SK-N-MC (cell line): ENCODE measurements around the gene PPARG.
"Not testable (repeated sequence)": the region's sequence is repeated elsewhere in the genome, so short reads cannot be mapped to it uniquely, and the experiment has no call there.

ENCODE experiments used
- DNase-seq: peaks from one replicate; pipeline ENCODE4 v3.0.0-alpha.2; 2011; ENCODE audit warnings: low read depth, low spot score
- H3K27ac ChIP-seq: fragments of 200-600 bp; sonication (generic); 2 replicates; pipeline ENCODE4 v1.5.1; 2016; ENCODE audit warnings: mixed run types
- H3K36me3 ChIP-seq: fragments of 200-600 bp; sonication (generic); 2 replicates; pipeline ENCODE4 v1.6.1; 2017; ENCODE audit warnings: antibody characterized with exemption, low read length, mixed read lengths; ENCODE audit not compliant: insufficient read depth
- H3K4me3 ChIP-seq: fragments of 200-600 bp; sonication (generic); 2 replicates; pipeline ENCODE4 v1.5.1; 2016
- H3K9ac ChIP-seq: fragments of 200-600 bp; sonication (generic); 2 replicates; pipeline ENCODE4 v1.8.0; 2017; ENCODE audit warnings: mixed run types, mixed read lengths; ENCODE audit not compliant: insufficient read length
- H3K9me3 ChIP-seq: fragments of 200-600 bp; sonication (generic); 2 replicates; pipeline ENCODE4 v1.6.1; 2017; ENCODE audit warnings: low read depth, mild to moderate bottlenecking, antibody characterized with exemption, low read length, moderate library complexity, mixed read lengths
- EZH2 ChIP-seq: fragments of 200-600 bp; sonication (generic); IDR thresholded peaks from one replicate; pipeline ENCODE4 v1.6.1; 2017; ENCODE audit warnings: antibody characterized with exemption
- FOXP2 ChIP-seq: optimal IDR thresholded peaks from 2 replicates; pipeline ENCODE3; 2011; ENCODE audit warnings: mild to moderate bottlenecking, moderate library complexity; ENCODE audit not compliant: insufficient read depth; ENCODE audit errors: extremely low read length, control extremely low read depth
- POLR2AphosphoS5 ChIP-seq: IDR thresholded peaks from 2 replicates; pipeline ENCODE4 v1.6.1; 2012; ENCODE audit warnings: mild to moderate bottlenecking, low read depth, low read length, borderline replicate concordance

Gene PPARG

GRCh38 chr3:12255393-12255792 is 33.5 kb upstream of the PPARG start:
- H3K36me3 ChIP-seq, result no peaks in the 10 kb centered on the region
- H3K27ac ChIP-seq, result no peak overlapping the region
- H3K4me3 ChIP-seq, result no peak overlapping the region
- no peak for DNase-seq
- H3K9ac ChIP-seq, result no peak overlapping the region
- no peaks in the 10 kb centered on the region for H3K9me3 ChIP-seq
- TF ChIP-seq POLR2AphosphoS5 (no peak), FOXP2 (no peak), EZH2 (no peak)

DNA sequence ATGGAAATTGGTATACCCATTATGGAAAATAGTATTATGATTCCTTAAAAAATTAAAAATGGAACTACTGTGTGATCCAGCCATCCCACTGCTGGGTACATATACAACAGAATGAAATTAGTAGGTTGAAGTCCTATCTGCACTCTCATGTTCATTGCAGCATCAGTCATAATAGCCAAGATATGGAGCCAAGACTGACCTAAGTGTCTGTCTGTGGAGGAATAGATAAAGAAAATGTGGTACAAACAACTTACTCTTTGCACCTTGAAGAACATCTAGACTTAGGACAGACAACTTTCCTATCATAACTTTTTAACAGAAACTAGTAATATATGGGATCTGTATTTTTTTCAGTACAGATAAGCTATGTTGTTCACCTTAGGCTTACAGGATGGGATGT is 30.0 kb upstream of the PPARG start:
- no peak overlapping the region for H3K9ac ChIP-seq

DNA sequence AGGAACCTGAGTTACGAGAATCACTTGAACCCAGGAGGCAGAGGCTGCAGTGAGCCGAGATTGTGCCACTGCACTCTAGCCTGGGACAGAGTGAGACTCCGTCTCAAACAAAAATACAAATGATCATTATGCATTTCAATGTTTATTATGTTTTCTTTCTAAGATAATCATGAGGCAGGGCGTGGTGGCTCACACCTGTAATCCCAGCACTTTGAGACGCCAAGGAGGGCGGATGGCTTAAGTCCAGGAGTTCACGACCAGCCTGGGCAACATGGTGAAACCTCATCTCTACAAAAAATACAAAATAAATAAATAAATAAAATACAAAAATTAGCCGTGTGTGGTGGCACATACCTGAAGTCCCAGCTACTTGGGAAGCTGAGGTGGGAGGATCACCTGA is 26.7 kb upstream of the PPARG start:
- DNase-seq, H3K4me3 ChIP-seq, H3K36me3 ChIP-seq, H3K9ac ChIP-seq, H3K9me3 ChIP-seq, H3K27ac ChIP-seq: not testable (repeated sequence)

More for the DNA sequence above, 30.0 kb upstream of the PPARG start:
- DNase-seq, result no peak
- TF ChIP-seq EZH2, result no peak
- no peak for TF ChIP-seq POLR2AphosphoS5
- TF ChIP-seq FOXP2, result no peak
- Histone ChIP-seq H3K4me3 (no peak overlapping the region), H3K36me3 (no peaks in the 10 kb centered on the region), H3K9me3 (no peaks in the 10 kb centered on the region), H3K27ac (no peak overlapping the region)

DNA sequence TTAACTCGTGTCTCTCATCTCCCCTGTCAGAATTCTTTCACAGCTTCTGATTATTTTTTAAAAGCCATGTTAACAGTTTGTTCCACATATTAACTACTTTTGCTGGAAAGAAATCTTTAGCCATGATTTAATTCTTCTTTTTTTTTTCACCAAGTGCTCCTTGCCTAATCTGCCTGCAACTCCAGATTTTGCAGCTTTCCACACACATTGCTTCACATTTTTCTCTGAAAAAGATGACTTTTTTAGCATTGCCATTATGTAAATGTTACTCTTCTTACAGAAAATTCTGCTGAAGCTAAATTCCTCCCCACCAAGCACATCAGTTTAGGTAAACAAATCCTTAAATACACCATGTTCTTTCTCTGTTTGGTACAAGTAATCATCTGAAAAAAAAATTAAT is 23.4 kb upstream of the PPARG start:
- Histone ChIP-seq H3K9me3 (no peaks in the 10 kb centered on the region), H3K36me3 (no peaks in the 10 kb centered on the region), H3K27ac (no peak overlapping the region), H3K4me3 (no peak overlapping the region), H3K9ac (no peak overlapping the region)
- DNase-seq, result no peak
- TF ChIP-seq FOXP2 (no peak), POLR2AphosphoS5 (no peak), EZH2 (no peak)

DNA sequence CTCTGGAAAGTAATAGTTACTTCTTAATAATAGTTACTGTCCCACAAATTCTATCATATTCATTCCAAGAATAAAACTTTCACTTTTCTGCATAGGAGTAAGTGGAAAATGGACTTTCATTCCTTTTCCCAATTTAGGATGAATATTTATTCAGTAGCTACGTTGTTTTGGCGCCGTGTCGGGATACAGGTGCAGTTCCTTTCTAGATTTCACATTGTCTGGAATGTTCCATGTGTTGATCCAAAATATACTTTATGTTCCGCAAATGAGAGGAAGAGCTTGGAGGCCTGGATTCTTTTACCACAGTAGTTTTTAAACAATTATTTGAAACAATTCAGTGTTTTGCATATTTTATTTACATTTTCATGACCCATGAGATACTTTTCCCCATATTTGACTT is 22.8 kb upstream of the PPARG start:
- DNase-seq, result no peak
- Histone ChIP-seq H3K4me3 (no peak overlapping the region), H3K9ac (no peak overlapping the region), H3K36me3 (no peaks in the 10 kb centered on the region), H3K27ac (no peak overlapping the region), H3K9me3 (no peaks in the 10 kb centered on the region)
- TF ChIP-seq EZH2 (no peak), POLR2AphosphoS5 (no peak), FOXP2 (no peak)

GRCh38 chr3:12267376-12268030 is 21.4 kb upstream of the PPARG start:
- Histone ChIP-seq H3K9ac (no peak overlapping the region), H3K9me3 (no peaks in the 10 kb centered on the region), H3K36me3 (no peaks in the 10 kb centered on the region), H3K4me3 (no peak overlapping the region), H3K27ac (no peak overlapping the region)
- TF ChIP-seq EZH2 (no peak), FOXP2 (no peak), POLR2AphosphoS5 (no peak)
- no peak for DNase-seq

- no peak overlapping the region for H3K4me3 ChIP-seq
- H3K9ac ChIP-seq, result no peak overlapping the region
- DNase-seq, result no peak
- no peaks in the 10 kb centered on the region for H3K36me3 ChIP-seq
- H3K9me3 ChIP-seq, result no peaks in the 10 kb centered on the region
- TF ChIP-seq POLR2AphosphoS5 (no peak), FOXP2 (no peak), EZH2 (no peak)
- no peak overlapping the region for H3K27ac ChIP-seq
Observed at GRCh38 chr3:12268049-12268735, 20.7 kb upstream of the PPARG start.

DNA sequence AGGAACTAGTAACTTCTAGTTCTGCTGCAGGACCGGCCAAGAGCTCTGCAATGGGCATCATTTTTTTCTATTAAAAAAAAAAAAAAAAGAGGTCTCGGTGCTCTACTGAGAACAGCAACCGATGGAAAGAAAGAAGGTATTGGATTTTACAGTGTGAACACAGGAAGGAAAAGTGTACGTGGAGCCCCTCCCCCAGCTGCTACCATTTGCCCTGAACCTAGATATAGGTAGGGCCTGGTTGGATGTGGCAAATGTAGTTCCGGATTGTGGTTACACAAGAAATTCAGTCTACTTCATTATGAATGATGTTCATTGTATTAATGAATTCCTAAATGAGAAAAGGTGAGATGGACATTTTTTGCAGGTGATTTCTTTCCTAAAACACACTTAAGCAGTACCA is 17.9 kb upstream of the PPARG start:
- no peak for TF ChIP-seq FOXP2
- TF ChIP-seq EZH2, result no peak
- no peak for TF ChIP-seq POLR2AphosphoS5
- Histone ChIP-seq H3K9ac (no peak overlapping the region), H3K36me3 (no peaks in the 10 kb centered on the region), H3K4me3 (no peak overlapping the region), H3K27ac (no peak overlapping the region), H3K9me3 (no peaks in the 10 kb centered on the region)
- no peak for DNase-seq

- Histone ChIP-seq H3K9me3 (no peaks in the 10 kb centered on the region), H3K4me3 (no peak overlapping the region), H3K36me3 (no peaks in the 10 kb centered on the region), H3K27ac (no peak overlapping the region), H3K9ac (no peak overlapping the region)
- DNase-seq, result no peak
- TF ChIP-seq POLR2AphosphoS5, result no peak
- no peak for TF ChIP-seq EZH2
- TF ChIP-seq FOXP2, result no peak
Observed at GRCh38 chr3:12273045-12273695, 15.7 kb upstream of the PPARG start.
